Chondrocyte (in vitro differentiated cells): ENCODE measurements around the gene NFKB2. TPM values are rescaled to one million over a fixed set of nuclear protein-coding genes. Genes with fewer than 3 reads are reported as not detected.

Experiments
- DNase-seq: peaks from one replicate; pipeline ENCODE4 v3.0.0; 2021; ENCODE audit warnings: mixed read lengths, low spot score
- H3K27ac Mint-ChIP-seq: one replicate; pipeline ENCODE4 v1.8.0; 2021; ENCODE audit warnings: mild to moderate bottlenecking, moderate library complexity, mixed read lengths; ENCODE audit not compliant: unreplicated experiment
- H3K27me3 Mint-ChIP-seq: 2 replicates; pipeline ENCODE4 v1.8.0; 2021; ENCODE audit warnings: low read depth, mixed read lengths
- H3K36me3 Mint-ChIP-seq: 2 replicates; pipeline ENCODE4 v1.8.0; 2021; ENCODE audit warnings: low read depth, mixed read lengths
- H3K4me1 Mint-ChIP-seq: 2 replicates; pipeline ENCODE4 v1.8.0; 2021; ENCODE audit warnings: low read depth, mild to moderate bottlenecking, mixed read lengths
- H3K4me3 Mint-ChIP-seq: one replicate; pipeline ENCODE4 v1.8.0; 2021; ENCODE audit warnings: mild to moderate bottlenecking, moderate library complexity, mixed read lengths; ENCODE audit not compliant: unreplicated experiment
- H3K9me3 Mint-ChIP-seq: 2 replicates; pipeline ENCODE4 v1.8.0; 2021; ENCODE audit warnings: low read depth, mixed read lengths
- long read RNA-seq: library from polyadenylated mRNA; stranded (forward); transcript quantifications from one replicate; pipeline ENCODE4 v2.0.0, GENCODE V29; 2021
- total RNA-seq: library from RNA; stranded (reverse); gene quantifications from 3 replicates; pipeline ENCODE4 v1.2.1, GENCODE V29; 2021
- TF ChIP-seq, protein P1 (sequence below): fragments of 200-600 bp; sonication (generic); IDR thresholded peaks from 2 replicates; pipeline ENCODE4 v1.5.0; 2021; ENCODE audit warnings: antibody characterized with exemption, mild to moderate bottlenecking, moderate library complexity

The NFKB2 gene
- total RNA-seq, result 29.4 to 38.0 TPM (median 35.9 TPM) in 3 replicates
- long read RNA-seq, transcript NFKB2-204 (23 exons, 3,416 nt), result major isoform, 13 of 56 reads
- long read RNA-seq, partial matches to known transcripts, result 22 of 56 reads
- long read RNA-seq, other reads (novel, unspliced or antisense), result 17 of 56 reads

DNA sequence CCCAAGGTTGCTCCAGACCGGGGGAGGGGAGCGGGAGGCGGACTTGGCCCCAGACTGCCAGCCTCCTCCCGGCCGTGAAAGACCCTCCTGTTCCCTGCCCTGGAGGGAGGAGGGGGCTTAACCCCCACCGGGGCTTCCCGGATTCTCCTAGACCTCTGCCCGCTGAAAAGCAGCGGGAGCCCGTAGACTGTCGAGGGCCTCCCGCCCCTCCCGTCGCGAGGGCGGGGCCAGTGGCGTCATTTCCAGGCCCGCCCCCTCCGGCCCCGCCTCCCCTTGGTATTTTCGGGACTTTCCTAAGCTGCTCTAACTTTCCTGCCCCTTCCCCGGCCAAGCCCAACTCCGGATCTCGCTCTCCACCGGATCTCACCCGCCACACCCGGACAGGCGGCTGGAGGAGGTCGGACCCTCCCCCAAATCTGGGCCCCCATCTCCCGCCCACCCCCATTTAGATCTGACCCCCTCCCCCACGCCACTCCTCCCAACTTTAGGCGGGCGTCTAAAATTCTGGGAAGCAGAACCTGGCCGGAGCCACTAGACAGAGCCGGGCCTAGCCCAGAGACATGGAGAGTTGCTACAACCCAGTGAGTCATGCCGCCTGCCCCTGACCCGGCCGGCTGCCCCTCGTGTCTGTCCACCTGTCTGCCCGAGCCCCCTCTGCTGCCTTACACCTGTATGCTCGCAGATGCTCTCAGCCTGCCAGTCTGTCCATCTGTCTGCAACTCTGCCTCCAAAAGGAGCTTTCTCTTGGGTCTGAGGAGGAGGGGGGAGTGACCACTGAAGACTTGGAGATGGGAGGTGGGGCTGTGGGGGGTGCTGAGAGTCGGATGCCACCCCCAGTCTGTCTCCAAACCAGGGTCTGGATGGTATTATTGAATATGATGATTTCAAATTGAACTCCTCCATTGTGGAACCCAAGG, at the start of gene NFKB2:
Gene NFKB2 (plus strand): TSS at position 306 of the 917 bp plus-strand sequence. CDS start 255 bp downstream, at position 561.
- Mint-ChIP-seq H3K9me3 (no peaks in the 10 kb centered on the region), H3K4me1 (peaks cover 48% of the 10 kb centered on the region), H3K36me3 (peaks cover 5% of the 10 kb centered on the region), H3K4me3 (peak within 1 kb of the TSS; percentile 83), H3K27ac (peak within 1 kb of the TSS; percentile 97), H3K27me3 (peaks cover 4% of the 10 kb centered on the region)
- DNase-seq, result no peak
- TF ChIP-seq, protein P1, sequence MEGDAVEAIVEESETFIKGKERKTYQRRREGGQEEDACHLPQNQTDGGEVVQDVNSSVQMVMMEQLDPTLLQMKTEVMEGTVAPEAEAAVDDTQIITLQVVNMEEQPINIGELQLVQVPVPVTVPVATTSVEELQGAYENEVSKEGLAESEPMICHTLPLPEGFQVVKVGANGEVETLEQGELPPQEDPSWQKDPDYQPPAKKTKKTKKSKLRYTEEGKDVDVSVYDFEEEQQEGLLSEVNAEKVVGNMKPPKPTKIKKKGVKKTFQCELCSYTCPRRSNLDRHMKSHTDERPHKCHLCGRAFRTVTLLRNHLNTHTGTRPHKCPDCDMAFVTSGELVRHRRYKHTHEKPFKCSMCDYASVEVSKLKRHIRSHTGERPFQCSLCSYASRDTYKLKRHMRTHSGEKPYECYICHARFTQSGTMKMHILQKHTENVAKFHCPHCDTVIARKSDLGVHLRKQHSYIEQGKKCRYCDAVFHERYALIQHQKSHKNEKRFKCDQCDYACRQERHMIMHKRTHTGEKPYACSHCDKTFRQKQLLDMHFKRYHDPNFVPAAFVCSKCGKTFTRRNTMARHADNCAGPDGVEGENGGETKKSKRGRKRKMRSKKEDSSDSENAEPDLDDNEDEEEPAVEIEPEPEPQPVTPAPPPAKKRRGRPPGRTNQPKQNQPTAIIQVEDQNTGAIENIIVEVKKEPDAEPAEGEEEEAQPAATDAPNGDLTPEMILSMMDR, result no peak

DNA sequence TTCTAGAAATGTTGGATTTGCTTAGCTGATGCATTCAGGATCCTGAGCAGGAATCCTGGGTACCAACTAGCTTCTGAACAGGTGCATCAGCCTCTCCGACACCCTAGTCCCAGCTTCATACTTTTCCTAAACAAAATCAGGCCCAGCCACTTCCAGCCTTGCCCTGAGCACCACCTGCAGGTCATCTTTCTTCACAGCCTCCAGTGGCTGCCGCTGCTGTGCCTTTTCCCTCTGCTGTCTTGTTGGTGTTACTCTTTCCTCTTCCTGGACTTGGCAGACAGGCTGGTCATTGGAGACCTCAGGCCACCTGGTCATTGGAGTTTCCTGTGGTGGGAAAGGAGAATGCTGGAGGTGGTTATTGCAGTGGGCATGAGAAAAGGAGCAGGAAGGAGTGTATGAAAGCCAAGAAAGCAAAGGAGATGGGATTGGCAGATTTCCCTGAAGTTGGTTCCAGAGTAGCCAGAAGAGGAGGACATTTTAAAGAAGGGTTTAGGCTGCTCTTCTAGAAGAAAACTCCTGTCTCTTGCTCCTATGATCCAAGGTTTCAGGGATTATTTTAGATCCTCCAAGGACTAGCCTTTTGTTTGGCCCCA, 48.2 kb upstream of the NFKB2 start:
- Mint-ChIP-seq H3K36me3 (peaks cover 19% of the 10 kb centered on the region), H3K27ac (peak overlapping the region; percentile 5)

DNA sequence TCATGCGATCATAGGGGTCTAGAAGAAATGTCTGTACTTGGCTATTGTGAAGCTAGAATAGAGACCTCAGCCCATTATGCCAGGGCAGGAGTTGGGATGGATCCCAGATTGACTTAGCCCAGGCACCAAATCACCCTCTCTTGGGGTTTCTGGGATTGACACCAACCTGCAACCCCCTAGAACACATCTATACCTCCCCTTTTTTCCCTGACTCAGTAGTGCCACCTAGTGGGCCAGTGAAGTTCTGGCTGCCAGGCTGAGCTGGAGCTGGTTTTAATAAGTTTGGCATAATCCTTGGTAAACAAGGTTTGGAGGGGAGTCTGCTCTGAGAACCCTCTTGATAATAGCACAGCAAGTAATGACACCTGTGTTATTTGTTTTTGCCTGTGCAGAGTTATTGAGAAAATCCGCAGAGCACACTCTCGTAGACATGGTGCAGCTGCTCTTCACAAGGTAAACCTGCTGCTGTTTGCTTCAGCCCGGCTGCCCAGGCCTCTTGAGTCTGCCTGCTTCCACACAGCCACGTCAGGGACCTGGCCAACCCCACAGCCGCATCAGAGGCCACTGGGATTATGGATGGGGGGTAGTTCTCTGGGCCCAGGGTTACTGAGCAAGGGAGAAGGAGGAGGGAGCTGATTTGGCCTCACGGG, 43.3 kb upstream of the NFKB2 start:
- H3K9me3 Mint-ChIP-seq, result no peaks in the 10 kb centered on the region
- no peaks in the 10 kb centered on the region for H3K27me3 Mint-ChIP-seq
- no peak overlapping the region for H3K4me3 Mint-ChIP-seq
- peaks cover 23% of the 10 kb centered on the region for H3K36me3 Mint-ChIP-seq
- TF ChIP-seq, protein P1, result peak; percentile 97
- H3K27ac Mint-ChIP-seq, result no peak overlapping the region
- H3K4me1 Mint-ChIP-seq, result peaks cover 3% of the 10 kb centered on the region
- DNase-seq, result no peak

More for the DNA sequence above, 48.2 kb upstream of the NFKB2 start:
- no peak for DNase-seq
- Mint-ChIP-seq H3K4me1 (peaks cover 19% of the 10 kb centered on the region), H3K4me3 (no peak overlapping the region), H3K9me3 (no peaks in the 10 kb centered on the region), H3K27me3 (no peaks in the 10 kb centered on the region)
- TF ChIP-seq, protein P1, result peak; percentile 79

DNA sequence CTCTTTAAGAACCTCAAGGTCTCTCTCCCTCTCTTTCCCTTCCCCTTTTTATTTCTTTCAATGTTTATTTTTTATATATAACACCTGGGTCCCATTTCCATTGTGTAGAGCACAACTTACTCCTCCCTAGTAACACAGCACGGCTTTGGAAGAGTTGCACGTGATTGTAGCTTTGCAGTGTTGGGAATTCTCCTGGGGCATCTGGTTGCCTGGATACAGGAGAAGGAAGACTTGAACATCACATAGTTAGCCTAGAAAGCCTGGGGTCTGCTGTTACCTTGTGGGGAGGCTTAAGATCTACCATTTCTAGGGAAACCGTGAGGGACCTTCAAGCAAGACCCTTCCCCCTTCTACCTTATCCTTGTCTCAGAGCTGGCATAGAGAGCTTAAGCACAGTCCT, 41.1 kb upstream of the NFKB2 start:
- Mint-ChIP-seq H3K27me3 (no peaks in the 10 kb centered on the region), H3K4me1 (no peaks in the 10 kb centered on the region), H3K4me3 (no peak overlapping the region), H3K27ac (no peak overlapping the region), H3K36me3 (peaks cover 35% of the 10 kb centered on the region), H3K9me3 (no peaks in the 10 kb centered on the region)
- TF ChIP-seq, protein P1, result no peak
- no peak for DNase-seq
